ENCODE measurements around the gene MYO10.
A peak's percentile ranks its signal among the peaks of the same experiment; 100 is the strongest.

Gene MYO10

DNA sequence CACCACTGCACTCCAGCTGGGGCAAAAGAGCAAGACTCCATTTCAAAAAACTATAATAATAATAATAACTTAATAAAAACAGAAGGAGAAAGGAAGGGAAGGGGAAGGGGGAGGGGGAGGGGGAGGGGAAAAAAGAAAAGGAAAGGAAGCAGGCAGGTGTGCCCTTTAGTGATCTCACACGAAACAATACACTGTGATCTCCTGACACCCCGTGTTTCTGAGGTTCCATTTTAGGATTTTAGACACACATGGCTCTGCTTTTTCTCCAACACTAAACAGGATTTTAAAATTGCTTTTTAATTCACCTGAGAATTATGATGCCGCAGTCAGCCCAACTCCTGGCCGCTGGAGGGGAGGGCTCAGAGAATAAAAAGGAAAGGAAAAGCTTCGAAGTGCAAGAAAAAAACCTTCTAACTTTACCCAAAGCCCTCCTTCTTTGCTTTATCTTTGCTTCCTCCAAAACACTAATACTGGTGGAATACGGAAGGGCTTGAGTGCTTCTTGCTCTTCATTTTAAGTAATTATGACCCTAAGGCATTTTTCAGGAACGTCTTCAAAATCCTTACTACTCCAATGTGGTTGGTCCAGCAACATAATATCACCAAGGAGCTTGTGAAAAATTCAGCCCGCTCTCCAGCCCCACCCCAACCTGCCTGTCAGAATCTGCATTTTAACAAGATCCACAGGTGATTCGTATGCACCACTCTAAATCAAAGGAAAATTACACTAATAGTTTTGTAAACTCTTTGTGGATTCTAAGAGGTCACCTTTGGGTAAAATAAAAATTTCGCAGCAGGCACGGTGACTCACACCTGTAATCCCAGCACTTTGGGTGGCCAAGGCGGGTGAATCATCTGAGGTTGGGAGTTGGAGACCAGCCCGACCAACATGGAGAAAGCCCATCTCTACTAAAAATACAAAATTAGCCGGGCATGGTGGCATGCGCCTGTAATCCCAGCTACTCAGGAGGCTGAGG is 66.0 kb downstream of the MYO10 start (continued):
- TF ChIP-seq, protein P1, sequence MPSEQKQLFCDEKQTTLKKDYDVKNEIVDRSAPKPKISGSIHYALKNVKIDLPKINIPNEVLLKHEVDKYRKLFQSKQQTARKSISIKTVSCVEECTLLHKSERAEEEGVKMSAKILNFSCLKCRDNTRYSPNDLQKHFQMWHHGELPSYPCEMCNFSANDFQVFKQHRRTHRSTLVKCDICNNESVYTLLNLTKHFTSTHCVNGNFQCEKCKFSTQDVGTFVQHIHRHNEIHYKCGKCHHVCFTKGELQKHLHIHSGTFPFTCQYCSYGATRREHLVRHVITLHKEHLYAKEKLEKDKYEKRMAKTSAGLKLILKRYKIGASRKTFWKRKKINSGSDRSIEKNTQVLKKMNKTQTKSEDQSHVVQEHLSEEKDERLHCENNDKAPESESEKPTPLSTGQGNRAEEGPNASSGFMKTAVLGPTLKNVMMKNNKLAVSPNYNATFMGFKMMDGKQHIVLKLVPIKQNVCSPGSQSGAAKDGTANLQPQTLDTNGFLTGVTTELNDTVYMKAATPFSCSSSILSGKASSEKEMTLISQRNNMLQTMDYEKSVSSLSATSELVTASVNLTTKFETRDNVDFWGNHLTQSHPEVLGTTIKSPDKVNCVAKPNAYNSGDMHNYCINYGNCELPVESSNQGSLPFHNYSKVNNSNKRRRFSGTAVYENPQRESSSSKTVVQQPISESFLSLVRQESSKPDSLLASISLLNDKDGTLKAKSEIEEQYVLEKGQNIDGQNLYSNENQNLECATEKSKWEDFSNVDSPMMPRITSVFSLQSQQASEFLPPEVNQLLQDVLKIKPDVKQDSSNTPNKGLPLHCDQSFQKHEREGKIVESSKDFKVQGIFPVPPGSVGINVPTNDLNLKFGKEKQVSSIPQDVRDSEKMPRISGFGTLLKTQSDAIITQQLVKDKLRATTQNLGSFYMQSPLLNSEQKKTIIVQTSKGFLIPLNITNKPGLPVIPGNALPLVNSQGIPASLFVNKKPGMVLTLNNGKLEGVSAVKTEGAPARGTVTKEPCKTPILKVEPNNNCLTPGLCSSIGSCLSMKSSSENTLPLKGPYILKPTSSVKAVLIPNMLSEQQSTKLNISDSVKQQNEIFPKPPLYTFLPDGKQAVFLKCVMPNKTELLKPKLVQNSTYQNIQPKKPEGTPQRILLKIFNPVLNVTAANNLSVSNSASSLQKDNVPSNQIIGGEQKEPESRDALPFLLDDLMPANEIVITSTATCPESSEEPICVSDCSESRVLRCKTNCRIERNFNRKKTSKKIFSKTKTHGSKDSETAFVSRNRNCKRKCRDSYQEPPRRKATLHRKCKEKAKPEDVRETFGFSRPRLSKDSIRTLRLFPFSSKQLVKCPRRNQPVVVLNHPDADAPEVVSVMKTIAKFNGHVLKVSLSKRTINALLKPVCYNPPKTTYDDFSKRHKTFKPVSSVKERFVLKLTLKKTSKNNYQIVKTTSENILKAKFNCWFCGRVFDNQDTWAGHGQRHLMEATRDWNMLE (tag by site-specific recombination; conservative IDR thresholded peaks at IDR 0.05; ENCODE audit: low read depth), result no peak
- TF ChIP-seq ZBTB20 (tag by site-specific recombination; IDR thresholded peaks at IDR 0.05) (peak; percentile 55), ZNF19 (tag by site-specific recombination; IDR thresholded peaks at IDR 0.05; ENCODE audit: low read depth) (no peak), ZNF596 (tag by site-specific recombination; IDR thresholded peaks at IDR 0.05) (no peak), SCRT1 (tag by site-specific recombination; IDR thresholded peaks at IDR 0.05; ENCODE audit: borderline replicate concordance) (peak; percentile 25; the same call in 1 of the 2 replicates), PRDM1 (tag by site-specific recombination; IDR thresholded peaks at IDR 0.05) (no peak), GLIS1 (tag by site-specific recombination; IDR thresholded peaks at IDR 0.05) (peak; percentile 68), ZNF214 (tag by site-specific recombination; IDR thresholded peaks at IDR 0.05; ENCODE audit: borderline replicate concordance) (no peak), ZNF37A (tag by site-specific recombination; IDR thresholded peaks at IDR 0.05) (no peak), OSR2 (tag by site-specific recombination; IDR thresholded peaks at IDR 0.05) (no peak), ZEB2 (tag by site-specific recombination; IDR thresholded peaks at IDR 0.05) (no peak; the same call in 1 of the 2 replicates), ZNF560 (tag by site-specific recombination; IDR thresholded peaks at IDR 0.05; ENCODE audit: borderline replicate concordance) (no peak), ZNF837 (tag by site-specific recombination; IDR thresholded peaks at IDR 0.05) (no peak), ZXDB (tag by site-specific recombination; IDR thresholded peaks at IDR 0.05) (no peak), KLF9 (tag by site-specific recombination; IDR thresholded peaks at IDR 0.05; ENCODE audit: low read depth) (no peak), ZBTB44 (tag by site-specific recombination; IDR thresholded peaks at IDR 0.05) (no peak), ZNF585B (tag by site-specific recombination; IDR thresholded peaks at IDR 0.05) (no peak), REPIN1 (tag by site-specific recombination; IDR thresholded peaks at IDR 0.05; ENCODE audit: low read depth) (no peak), HIC1 (tag by site-specific recombination; IDR thresholded peaks at IDR 0.05) (peak; percentile 47; the same call in 1 of the 2 replicates), MZF1 (tag by site-specific recombination; IDR thresholded peaks at IDR 0.05; ENCODE audit: borderline replicate concordance) (no peak), ZNF621 (tag by site-specific recombination; IDR thresholded peaks at IDR 0.05) (no peak), ZNF830 (tag by site-specific recombination; IDR thresholded peaks at IDR 0.05; ENCODE audit: low read depth) (no peak), ZNF626 (tag by site-specific recombination; IDR thresholded peaks at IDR 0.05) (no peak), ZNF629 (tag by site-specific recombination; IDR thresholded peaks at IDR 0.05) (0 out of 2 replicates have a peak, but pooled peaks have one; percentile 23)
- TF ChIP-seq, protein P2, sequence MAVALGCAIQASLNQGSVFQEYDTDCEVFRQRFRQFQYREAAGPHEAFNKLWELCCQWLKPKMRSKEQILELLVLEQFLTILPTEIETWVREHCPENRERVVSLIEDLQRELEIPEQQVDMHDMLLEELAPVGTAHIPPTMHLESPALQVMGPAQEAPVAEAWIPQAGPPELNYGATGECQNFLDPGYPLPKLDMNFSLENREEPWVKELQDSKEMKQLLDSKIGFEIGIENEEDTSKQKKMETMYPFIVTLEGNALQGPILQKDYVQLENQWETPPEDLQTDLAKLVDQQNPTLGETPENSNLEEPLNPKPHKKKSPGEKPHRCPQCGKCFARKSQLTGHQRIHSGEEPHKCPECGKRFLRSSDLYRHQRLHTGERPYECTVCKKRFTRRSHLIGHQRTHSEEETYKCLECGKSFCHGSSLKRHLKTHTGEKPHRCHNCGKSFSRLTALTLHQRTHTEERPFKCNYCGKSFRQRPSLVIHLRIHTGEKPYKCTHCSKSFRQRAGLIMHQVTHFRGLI (tag by site-specific recombination; IDR thresholded peaks at IDR 0.05), result peak; percentile 91
- TF ChIP-seq, protein P3, sequence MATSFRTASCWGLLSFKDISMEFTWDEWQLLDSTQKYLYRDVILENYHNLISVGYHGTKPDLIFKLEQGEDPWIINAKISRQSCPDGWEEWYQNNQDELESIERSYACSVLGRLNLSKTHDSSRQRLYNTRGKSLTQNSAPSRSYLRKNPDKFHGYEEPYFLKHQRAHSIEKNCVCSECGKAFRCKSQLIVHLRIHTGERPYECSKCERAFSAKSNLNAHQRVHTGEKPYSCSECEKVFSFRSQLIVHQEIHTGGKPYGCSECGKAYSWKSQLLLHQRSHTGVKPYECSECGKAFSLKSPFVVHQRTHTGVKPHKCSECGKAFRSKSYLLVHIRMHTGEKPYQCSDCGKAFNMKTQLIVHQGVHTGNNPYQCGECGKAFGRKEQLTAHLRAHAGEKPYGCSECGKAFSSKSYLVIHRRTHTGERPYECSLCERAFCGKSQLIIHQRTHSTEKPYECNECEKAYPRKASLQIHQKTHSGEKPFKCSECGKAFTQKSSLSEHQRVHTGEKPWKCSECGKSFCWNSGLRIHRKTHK (tag by site-specific recombination; IDR thresholded peaks at IDR 0.05), result no peak
- TF ChIP-seq, protein P4, sequence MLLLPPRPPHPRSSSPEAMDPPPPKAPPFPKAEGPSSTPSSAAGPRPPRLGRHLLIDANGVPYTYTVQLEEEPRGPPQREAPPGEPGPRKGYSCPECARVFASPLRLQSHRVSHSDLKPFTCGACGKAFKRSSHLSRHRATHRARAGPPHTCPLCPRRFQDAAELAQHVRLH (tag by site-specific recombination; IDR thresholded peaks at IDR 0.05), result no peak
